IMR-90 (cell line): Measurements from ENCODE around the gene MARCOL. TPM values are rescaled to one million over a fixed set of nuclear protein-coding genes. Genes with fewer than 3 reads are reported as not detected.

Experiments
- ATAC-seq: fragments of 200-7000 bp; cut with Tn5 transposase; 2 replicates; pipeline ENCODE4 v1.9.1; 2020; ENCODE audit warnings: low read depth, mild to moderate bottlenecking, moderate library complexity
- BruUV-seq: library from RNA; stranded (reverse); fragments of 400-500 nt; replicated peaks from 2 replicates; lab custom pipeline; 2021; lab: Mats Ljungman, UMichigan
- CTCF ChIA-PET: fragments of 300-600 bp; formaldehyde crosslinking; extraction: SDS; loops from one replicate; lab custom pipeline; 2021; ENCODE audit warnings: antibody characterized with exemption; lab: Yijun Ruan, JAX
- POLR2A ChIA-PET: fragments of 300-600 bp; sonication (Branson Sonifier 250); formaldehyde crosslinking; loops from one replicate; lab custom pipeline; 2022; ENCODE audit warnings: antibody characterized with exemption; ENCODE audit not compliant: unreplicated experiment; lab: Charles Lee
- DNase-seq: peaks from one replicate; pipeline ENCODE4 v3.0.0; 2013
- H2AFZ ChIP-seq: replicated peaks from 2 replicates; pipeline ENCODE3; 2013; ENCODE audit warnings: low read length, mild to moderate bottlenecking; ENCODE audit not compliant: poor library complexity
- H2AK5ac ChIP-seq: 2 replicates; pipeline ENCODE4 v1.6.1; 2013; ENCODE audit warnings: low read depth, low read length, inconsistent platforms
- H2AK9ac ChIP-seq: replicated peaks from 2 replicates; pipeline ENCODE3; 2013; ENCODE audit warnings: mild to moderate bottlenecking, low read depth, low read length, moderate library complexity; ENCODE audit not compliant: poor library complexity
- H2BK120ac ChIP-seq: 2 replicates; pipeline ENCODE4 v1.6.1; 2013; ENCODE audit warnings: low read depth, low read length, inconsistent platforms
- H2BK15ac ChIP-seq: 3 replicates; pipeline ENCODE4 v1.6.1; 2013; ENCODE audit warnings: low read depth, low read length, inconsistent platforms
- H2BK20ac ChIP-seq: 2 replicates; pipeline ENCODE4 v1.6.1; 2013; ENCODE audit warnings: low read depth, mild to moderate bottlenecking, inconsistent platforms, low read length, moderate library complexity
- H2BK5ac ChIP-seq: 2 replicates; pipeline ENCODE4 v1.6.1; 2013; ENCODE audit warnings: mild to moderate bottlenecking, low read depth, low read length, inconsistent platforms; ENCODE audit not compliant: poor library complexity, severe bottlenecking
- H3K14ac ChIP-seq: replicated peaks from 2 replicates; pipeline ENCODE4 v1.6.1; 2013; ENCODE audit warnings: low read depth, low read length, inconsistent platforms
- H3K18ac ChIP-seq: 2 replicates; pipeline ENCODE4 v1.6.1; 2013; ENCODE audit warnings: low read depth, low read length, control low read depth
- H3K23ac ChIP-seq: 2 replicates; pipeline ENCODE4 v1.6.1; 2013; ENCODE audit warnings: low read depth, low read length, inconsistent platforms
- H3K27ac ChIP-seq: 2 replicates; pipeline ENCODE4 v1.5.1; 2013; ENCODE audit warnings: mild to moderate bottlenecking, control low read depth, low read length; ENCODE audit not compliant: insufficient read depth
- H3K27me3 ChIP-seq: 2 replicates; pipeline ENCODE4 v1.6.1; 2013; ENCODE audit warnings: low read length; ENCODE audit not compliant: control insufficient read depth, insufficient read depth
- H3K36me3 ChIP-seq: 2 replicates; pipeline ENCODE4 v1.6.1; 2013; ENCODE audit warnings: low read length, mixed read lengths; ENCODE audit not compliant: control insufficient read depth, insufficient read depth
- H3K4ac ChIP-seq: 2 replicates; pipeline ENCODE4 v1.6.1; 2013; ENCODE audit warnings: low read depth, low read length, inconsistent platforms
- H3K4me1 ChIP-seq: 2 replicates; pipeline ENCODE4 v1.6.1; 2013; ENCODE audit warnings: low read length, mixed read lengths; ENCODE audit not compliant: control insufficient read depth, insufficient read depth
- H3K4me2 ChIP-seq: 2 replicates; pipeline ENCODE4 v1.6.1; 2013; ENCODE audit warnings: low read depth, mild to moderate bottlenecking, control low read depth, low read length, moderate library complexity
- H3K4me3 ChIP-seq: 2 replicates; pipeline ENCODE4 v1.5.1; 2013; ENCODE audit warnings: low read depth, mild to moderate bottlenecking, control low read depth, low read length, moderate library complexity; ENCODE audit not compliant: insufficient read depth
- H3K56ac ChIP-seq: 2 replicates; pipeline ENCODE4 v1.6.1; 2013; ENCODE audit warnings: low read length, inconsistent platforms; ENCODE audit not compliant: insufficient read depth; ENCODE audit errors: extremely low read depth
- H3K79me1 ChIP-seq, 2 experiments: 2 replicates each; pipeline ENCODE4 v1.6.1; 2013; ENCODE audit warnings: low read length in 2 of 2, inconsistent platforms in 1 of 2, low read depth in 1 of 2
- H3K9ac ChIP-seq: 2 replicates; pipeline ENCODE4 v1.6.1; 2013; ENCODE audit warnings: low read depth, low read length, control low read depth
- H3K9me1 ChIP-seq: 2 replicates; pipeline ENCODE4 v1.6.1; 2013; ENCODE audit warnings: low read length, inconsistent platforms; ENCODE audit not compliant: insufficient read depth
- H3K9me3 ChIP-seq: 2 replicates; pipeline ENCODE4 v1.6.1; 2013; ENCODE audit warnings: low read length; ENCODE audit not compliant: control insufficient read depth, insufficient read depth
- H4K20me1 ChIP-seq: 2 replicates; pipeline ENCODE4 v1.6.1; 2013; ENCODE audit warnings: low read length, inconsistent platforms; ENCODE audit not compliant: insufficient read depth
- H4K5ac ChIP-seq: 2 replicates; pipeline ENCODE4 v1.6.1; 2013; ENCODE audit warnings: mild to moderate bottlenecking, low read depth, low read length, control low read depth
- H4K8ac ChIP-seq, 2 experiments: 2 replicates each; pipeline ENCODE4 v1.6.1; 2013; ENCODE audit warnings: low read depth in 2 of 2, low read length in 2 of 2, control low read depth in 1 of 2, inconsistent platforms in 1 of 2
- H4K91ac ChIP-seq: 2 replicates; pipeline ENCODE4 v1.6.1; 2013; ENCODE audit warnings: low read depth, low read length, inconsistent platforms; ENCODE audit not compliant: insufficient read depth
- BHLHE40 ChIP-seq: fragments of 150-350 bp; IDR thresholded peaks from 2 replicates; pipeline ENCODE4 v1.6.1; 2016; ENCODE audit warnings: mild to moderate bottlenecking, low read depth, low read length
- CEBPB ChIP-seq: IDR thresholded peaks from 2 replicates; pipeline ENCODE4 v1.6.1; 2012; ENCODE audit warnings: low read depth, low read length, improper control_type of control experiment
- CHD1 ChIP-seq: IDR thresholded peaks from 2 replicates; pipeline ENCODE4 v1.6.1; 2012; ENCODE audit warnings: low read depth, low read length, improper control_type of control experiment
- ELK1 ChIP-seq: fragments of 150-350 bp; IDR thresholded peaks from 2 replicates; pipeline ENCODE4 v1.6.1; 2016; ENCODE audit warnings: low read depth, mild to moderate bottlenecking, low read length, moderate library complexity, borderline replicate concordance
- FOS ChIP-seq: fragments of 150-350 bp; IDR thresholded peaks from 2 replicates; pipeline ENCODE4 v1.6.1; 2016; ENCODE audit warnings: low read depth, low read length
- MXI1 ChIP-seq: IDR thresholded peaks from 2 replicates; pipeline ENCODE4 v1.6.1; 2012; ENCODE audit warnings: low read depth, mild to moderate bottlenecking, low read length, moderate library complexity, borderline replicate concordance
- NFE2L2 ChIP-seq: fragments of 150-350 bp; IDR thresholded peaks from 2 replicates; pipeline ENCODE4 v1.6.1; 2016; ENCODE audit warnings: low read depth, mild to moderate bottlenecking, low read length
- POLR2A ChIP-seq: IDR thresholded peaks from 2 replicates; pipeline ENCODE4 v1.6.1; 2012; ENCODE audit warnings: mild to moderate bottlenecking, low read depth, low read length
- RAD21 ChIP-seq: IDR thresholded peaks from 2 replicates; pipeline ENCODE4 v1.6.1; 2012; ENCODE audit warnings: low read length, improper control_type of control experiment
- RCOR1 ChIP-seq: IDR thresholded peaks from 2 replicates; pipeline ENCODE4 v1.6.1; 2012; ENCODE audit warnings: mild to moderate bottlenecking, low read length, improper control_type of control experiment; ENCODE audit not compliant: insufficient replicate concordance
- RFX5 ChIP-seq: IDR thresholded peaks from 2 replicates; pipeline ENCODE4 v1.8.0; 2012; ENCODE audit warnings: low read depth, mild to moderate bottlenecking, low read length, moderate library complexity
- USF2 ChIP-seq: fragments of 150-350 bp; IDR thresholded peaks from 2 replicates; pipeline ENCODE4 v1.6.1; 2017; ENCODE audit warnings: mild to moderate bottlenecking, antibody characterized with exemption, low read length, low read depth
- dilution Hi-C: fragments of 300-500 bp; cut with HindIII; formaldehyde crosslinking; loops from one replicate; pipeline ENCODE4 v1.14.3; 2018; ENCODE audit warnings: low sequenced_read_pairs; ENCODE audit not compliant: unreplicated experiment
- in situ Hi-C: fragments of 300-500 bp; cut with MboI; formaldehyde crosslinking; loops from 3 replicates; pipeline ENCODE4 v1.14.3; 2019; ENCODE audit warnings: low sequenced_read_pairs, inconsistent platforms, mixed read lengths
- intact Hi-C: fragments of 100-400 bp; cut with micrococcal nuclease; formaldehyde crosslinking; loops from 2 replicates; pipeline ENCODE4 v1.10.0; 2022
- polyA plus RNA-seq, 3 experiments: library from polyadenylated mRNA; depleted of rRNA; stranded (reverse); fragments of >200 nt; gene quantifications; 2 replicates each; pipeline ENCODE4 v1.2.3, GENCODE V29; 2012; ENCODE audit warnings: low replicate concordance in 1 of 3
- total RNA-seq: library from RNA; depleted of rRNA; stranded (reverse); fragments of >200 nt; gene quantifications from 2 replicates; pipeline ENCODE4 v1.2.3, GENCODE V29; 2012

Gene MARCOL
- total and polyA plus RNA-seq, 2 of the 4 experiments (the other 2 are of a cell fraction): not detected

GRCh38 chr5:148208226-148208625 lies 30.1 kb upstream of the MARCOL start:
- TF ChIP-seq CEBPB (no peak), ELK1 (no peak), RFX5 (no peak), RCOR1 (no peak), FOS (no peak), POLR2A (no peak), MXI1 (no peak), BHLHE40 (no peak), CHD1 (no peak), NFE2L2 (no peak), RAD21 (no peak), USF2 (no peak)
- no peaks in the 10 kb centered on the region for H3K4me1 ChIP-seq
- no peak overlapping the region for H4K8ac ChIP-seq
- no peak overlapping the region for H2BK20ac ChIP-seq
- H3K79me1 ChIP-seq: no peaks in the 10 kb centered on the region
- H3K9ac ChIP-seq: no peak overlapping the region
- no peak overlapping the region for H4K91ac ChIP-seq
- dilution Hi-C loops (no loop called here), in situ Hi-C loops (no loop called here), intact Hi-C loops (no loop called here)
- no peak overlapping the region for H4K5ac ChIP-seq
- no peak overlapping the region for H2AK9ac ChIP-seq
- no peak overlapping the region for H3K4me3 ChIP-seq
- no peak overlapping the region for H3K4ac ChIP-seq
- no peak overlapping the region for H3K23ac ChIP-seq
- no peak overlapping the region for H3K56ac ChIP-seq
- no TSS peak for BruUV-seq
- no peaks in the 10 kb centered on the region for H3K9me3 ChIP-seq
- no peaks in the 10 kb centered on the region for H3K27me3 ChIP-seq
- no peak overlapping the region for H3K18ac ChIP-seq
- H3K9me1 ChIP-seq: no peaks in the 10 kb centered on the region
- no peak for DNase-seq
- H2BK120ac ChIP-seq: no peak overlapping the region
- no peak overlapping the region for H2BK15ac ChIP-seq
- CTCF ChIA-PET: no interaction called here
- H3K36me3 ChIP-seq: no peaks in the 10 kb centered on the region
- no peak overlapping the region for H3K14ac ChIP-seq
- H3K4me2 ChIP-seq: no peak overlapping the region
- H3K27ac ChIP-seq: no peak overlapping the region
- H4K20me1 ChIP-seq: no peaks in the 10 kb centered on the region
- POLR2A ChIA-PET: no interaction called here
- no peak overlapping the region for H2AK5ac ChIP-seq
- no peak for ATAC-seq
- no peak overlapping the region for H2AFZ ChIP-seq
- no peak overlapping the region for H2BK5ac ChIP-seq
